Memory B cell (primary cell): ENCODE results near the gene TACC2.
"Not testable (repeated sequence)": the region's sequence is repeated elsewhere in the genome, so short reads cannot be mapped to it uniquely, and the experiment has no call there.

Experiments used
- ATAC-seq: fragments of 150-1000 bp; cut with Tn5 transposase; 2 replicates; pipeline ENCODE4 v1.10.0; 2021; ENCODE audit warnings: low read depth, mild to moderate bottlenecking, moderate library complexity
- DNase-seq, 2 donors: peaks; one replicate each; pipeline ENCODE4 v3.0.0; 2022; ENCODE audit warnings: low spot score in 2 of 2
- H3K27ac Mint-ChIP-seq: one replicate; pipeline ENCODE4 v1.8.0; 2022; ENCODE audit warnings: mild to moderate bottlenecking, moderate library complexity, mixed read lengths
- H3K27me3 Mint-ChIP-seq: one replicate; pipeline ENCODE4 v1.8.0; 2022; ENCODE audit warnings: mixed read lengths
- H3K36me3 Mint-ChIP-seq: one replicate; pipeline ENCODE4 v1.8.0; 2022; ENCODE audit warnings: mild to moderate bottlenecking, mixed read lengths
- H3K4me1 Mint-ChIP-seq: one replicate; pipeline ENCODE4 v1.8.0; 2022; ENCODE audit warnings: mixed read lengths
- H3K4me3 Mint-ChIP-seq: one replicate; pipeline ENCODE4 v1.8.0; 2022; ENCODE audit warnings: mild to moderate bottlenecking, moderate library complexity, mixed read lengths
- H3K9me3 Mint-ChIP-seq: one replicate; pipeline ENCODE4 v1.8.0; 2022; ENCODE audit warnings: mixed read lengths

TACC2 gene

GRCh38 chr10:122073508-122073907 lies 84.5 kb downstream of the TACC2 start:
- no peak for DNase-seq
- no peak for ATAC-seq
- Mint-ChIP-seq H3K27me3 (peaks cover 3% of the 10 kb centered on the region), H3K4me3 (no peak overlapping the region), H3K36me3 (no peaks in the 10 kb centered on the region), H3K4me1 (no peaks in the 10 kb centered on the region), H3K27ac (no peak overlapping the region), H3K9me3 (peaks cover 2% of the 10 kb centered on the region)

- no peaks in the 10 kb centered on the region for H3K36me3 Mint-ChIP-seq
- H3K9me3 Mint-ChIP-seq, result no peaks in the 10 kb centered on the region
- H3K27ac Mint-ChIP-seq, result no peak overlapping the region
- no peak overlapping the region for H3K4me3 Mint-ChIP-seq
- DNase-seq (no peak), ATAC-seq (no peak)
- no peaks in the 10 kb centered on the region for H3K4me1 Mint-ChIP-seq
- H3K27me3 Mint-ChIP-seq, result peaks cover 1% of the 10 kb centered on the region
Observed at GRCh38 chr10:122075171-122075570, 86.2 kb downstream of the TACC2 start.

GRCh38 chr10:122075876-122076275 lies 86.9 kb downstream of the TACC2 start:
- H3K9me3 Mint-ChIP-seq, H3K36me3 Mint-ChIP-seq, H3K4me3 Mint-ChIP-seq, ATAC-seq, DNase-seq, H3K27me3 Mint-ChIP-seq, H3K4me1 Mint-ChIP-seq, H3K27ac Mint-ChIP-seq: not testable (repeated sequence)

- peaks cover 1% of the 10 kb centered on the region for H3K27me3 Mint-ChIP-seq
- DNase-seq, result no peak
- H3K4me3 Mint-ChIP-seq, result no peak overlapping the region
- H3K36me3 Mint-ChIP-seq, result no peaks in the 10 kb centered on the region
- ATAC-seq, result no peak
- no peaks in the 10 kb centered on the region for H3K9me3 Mint-ChIP-seq
- no peak overlapping the region for H3K27ac Mint-ChIP-seq
- no peaks in the 10 kb centered on the region for H3K4me1 Mint-ChIP-seq
Observed at GRCh38 chr10:122077311-122077875, 88.4 kb downstream of the TACC2 start.

GRCh38 chr10:122078326-122078725 lies 89.4 kb downstream of the TACC2 start:
- Mint-ChIP-seq H3K4me3 (no peak overlapping the region), H3K9me3 (no peaks in the 10 kb centered on the region), H3K36me3 (no peaks in the 10 kb centered on the region), H3K27me3 (no peaks in the 10 kb centered on the region), H3K27ac (no peak overlapping the region), H3K4me1 (no peaks in the 10 kb centered on the region)
- no peak for DNase-seq
- ATAC-seq, result no peak

- ATAC-seq, result no peak
- no peaks in the 10 kb centered on the region for H3K36me3 Mint-ChIP-seq
- H3K9me3 Mint-ChIP-seq, result no peaks in the 10 kb centered on the region
- peaks cover 1% of the 10 kb centered on the region for H3K27me3 Mint-ChIP-seq
- no peak overlapping the region for H3K4me3 Mint-ChIP-seq
- H3K27ac Mint-ChIP-seq, result no peak overlapping the region
- no peaks in the 10 kb centered on the region for H3K4me1 Mint-ChIP-seq
- DNase-seq, result no peak
Observed at GRCh38 chr10:122078965-122079795, 90.2 kb downstream of the TACC2 start.

- no peak for ATAC-seq
- DNase-seq, result no peak
- H3K36me3 Mint-ChIP-seq, result no peaks in the 10 kb centered on the region
- no peak overlapping the region for H3K27ac Mint-ChIP-seq
- H3K9me3 Mint-ChIP-seq, result no peaks in the 10 kb centered on the region
- H3K4me3 Mint-ChIP-seq, result no peak overlapping the region
- H3K27me3 Mint-ChIP-seq, result peaks cover 3% of the 10 kb centered on the region
- no peaks in the 10 kb centered on the region for H3K4me1 Mint-ChIP-seq
Observed at GRCh38 chr10:122082616-122083477, 93.9 kb downstream of the TACC2 start.

- Mint-ChIP-seq H3K4me3 (no peak overlapping the region), H3K4me1 (no peaks in the 10 kb centered on the region), H3K36me3 (no peaks in the 10 kb centered on the region), H3K27ac (no peak overlapping the region), H3K27me3 (peaks cover 3% of the 10 kb centered on the region), H3K9me3 (no peaks in the 10 kb centered on the region)
- DNase-seq (no peak), ATAC-seq (no peak)
Observed at GRCh38 chr10:122083478-122084025, 94.6 kb downstream of the TACC2 start.

- Mint-ChIP-seq H3K9me3 (no peaks in the 10 kb centered on the region), H3K36me3 (no peaks in the 10 kb centered on the region), H3K4me1 (no peaks in the 10 kb centered on the region), H3K27me3 (peaks cover 3% of the 10 kb centered on the region), H3K4me3 (no peak overlapping the region), H3K27ac (no peak overlapping the region)
- ATAC-seq (no peak), DNase-seq (no peak)
Observed at GRCh38 chr10:122084286-122085041, 95.5 kb downstream of the TACC2 start.

- no peaks in the 10 kb centered on the region for H3K4me1 Mint-ChIP-seq
- no peak for ATAC-seq
- no peak for DNase-seq
- H3K9me3 Mint-ChIP-seq, result no peaks in the 10 kb centered on the region
- H3K36me3 Mint-ChIP-seq, result no peaks in the 10 kb centered on the region
- H3K27me3 Mint-ChIP-seq, result peaks cover 3% of the 10 kb centered on the region
- no peak overlapping the region for H3K27ac Mint-ChIP-seq
- no peak overlapping the region for H3K4me3 Mint-ChIP-seq
Observed at GRCh38 chr10:122085423-122085911, 96.5 kb downstream of the TACC2 start.

- Mint-ChIP-seq H3K9me3 (no peaks in the 10 kb centered on the region), H3K36me3 (no peaks in the 10 kb centered on the region), H3K27me3 (peaks cover 3% of the 10 kb centered on the region), H3K4me1 (no peaks in the 10 kb centered on the region), H3K4me3 (no peak overlapping the region), H3K27ac (no peak overlapping the region)
- DNase-seq (no peak), ATAC-seq (no peak)
Observed at GRCh38 chr10:122086416-122087240, 97.7 kb downstream of the TACC2 start.

- H3K9me3 Mint-ChIP-seq, result no peaks in the 10 kb centered on the region
Observed at GRCh38 chr10:122087436-122087835, 98.5 kb downstream of the TACC2 start.

More at GRCh38 chr10:122087436-122087835, 98.5 kb downstream of the TACC2 start:
- H3K36me3 Mint-ChIP-seq, result no peaks in the 10 kb centered on the region
- peaks cover 3% of the 10 kb centered on the region for H3K27me3 Mint-ChIP-seq
- no peaks in the 10 kb centered on the region for H3K4me1 Mint-ChIP-seq
- ATAC-seq (no peak), DNase-seq (no peak)
- no peak overlapping the region for H3K27ac Mint-ChIP-seq
- no peak overlapping the region for H3K4me3 Mint-ChIP-seq
